Dendritic cell treated with granulocyte-macrophage colony-stimulating factor and Interleukin-4, amounts not matched to agents 40 ng/mL and 50 ng/mL, for 4 days (primary cell): ENCODE data around the gene KYAT1.
"Not testable (repeated sequence)": the region's sequence is repeated elsewhere in the genome, so short reads cannot be mapped to it uniquely, and the experiment has no call there.

ENCODE experiments used
- H3K27ac Mint-ChIP-seq: one replicate; pipeline ENCODE4 v1.8.0; 2022; ENCODE audit warnings: mild to moderate bottlenecking, mixed read lengths
- H3K27me3 Mint-ChIP-seq: one replicate; pipeline ENCODE4 v1.8.0; 2022; ENCODE audit warnings: mild to moderate bottlenecking, mixed read lengths
- H3K36me3 Mint-ChIP-seq: one replicate; pipeline ENCODE4 v1.8.0; 2022; ENCODE audit warnings: low read depth, mixed read lengths
- H3K4me1 Mint-ChIP-seq: one replicate; pipeline ENCODE4 v1.8.0; 2022; ENCODE audit warnings: low read depth, mixed read lengths
- H3K4me3 Mint-ChIP-seq: one replicate; pipeline ENCODE4 v1.8.0; 2022; ENCODE audit warnings: mild to moderate bottlenecking, moderate library complexity, mixed read lengths
- H3K9me3 Mint-ChIP-seq: one replicate; pipeline ENCODE4 v1.8.0; 2022; ENCODE audit warnings: mixed read lengths
- intact Hi-C: fragments of 100-400 bp; cut with micrococcal nuclease; formaldehyde crosslinking; loops from one replicate; pipeline ENCODE4 v1.15.0; 2022

KYAT1 gene

DNA sequence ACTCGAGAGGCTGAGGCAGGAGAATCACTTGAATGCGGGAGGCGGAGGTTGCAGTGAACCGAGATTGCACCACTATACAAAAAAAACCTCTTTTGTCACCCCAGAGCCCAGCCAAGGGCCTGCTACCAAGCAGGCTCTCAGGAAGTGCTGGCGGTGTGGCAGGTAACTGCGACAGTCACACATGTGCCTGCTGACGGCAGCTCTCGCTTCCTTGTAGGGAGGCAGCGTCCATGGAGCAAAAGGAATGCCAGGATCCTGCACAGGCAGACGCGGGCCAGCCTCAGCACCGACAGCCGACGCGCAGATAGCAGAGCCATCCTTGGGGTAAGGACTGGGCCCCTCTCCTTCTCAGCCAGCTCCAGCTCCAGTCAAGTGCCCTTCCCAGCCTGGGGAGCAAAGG, 4.0 kb upstream of the KYAT1 start:
- H3K4me1 Mint-ChIP-seq = peaks cover 56% of the 10 kb centered on the region

DNA sequence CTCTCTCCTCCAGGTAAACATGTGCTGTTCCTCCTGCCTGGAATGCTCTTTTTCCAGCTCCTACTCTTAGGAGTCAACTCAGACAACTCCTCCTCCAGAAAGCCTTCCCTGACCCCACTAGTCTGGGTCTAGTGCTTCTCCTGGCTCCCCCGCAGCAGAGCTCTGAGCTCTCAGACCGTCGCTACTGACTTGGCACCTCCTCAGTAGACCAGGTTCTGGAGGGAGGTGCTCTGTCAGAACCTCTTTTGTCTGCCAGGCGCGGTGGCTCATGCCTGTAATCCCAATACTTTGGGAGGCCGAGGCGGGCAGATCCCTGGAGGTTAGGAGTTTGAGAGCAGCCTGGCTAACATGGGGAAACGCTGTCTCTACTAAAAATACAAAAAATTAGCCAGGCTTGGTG, 3.6 kb upstream of the KYAT1 start:
- Mint-ChIP-seq H3K9me3 (no peaks in the 10 kb centered on the region), H3K27me3 (no peaks in the 10 kb centered on the region), H3K36me3 (peaks cover 65% of the 10 kb centered on the region), H3K4me1 (peaks cover 59% of the 10 kb centered on the region), H3K4me3 (no peak overlapping the region), H3K27ac (no peak overlapping the region)
- intact Hi-C loops = loop anchor here (10.0 kb wide), 1 partner anchor 59 kb away; the partner anchor contains the start of genes DOLK and NUP188

More for the DNA sequence above, 4.0 kb upstream of the KYAT1 start:
- peaks cover 70% of the 10 kb centered on the region for H3K36me3 Mint-ChIP-seq
- intact Hi-C loops = loop anchor here (10.0 kb wide), 1 partner anchor 59 kb away; the partner anchor contains the start of genes DOLK and NUP188
- no peak overlapping the region for H3K27ac Mint-ChIP-seq
- H3K4me3 Mint-ChIP-seq = no peak overlapping the region
- H3K9me3 Mint-ChIP-seq = no peaks in the 10 kb centered on the region
- no peaks in the 10 kb centered on the region for H3K27me3 Mint-ChIP-seq

DNA sequence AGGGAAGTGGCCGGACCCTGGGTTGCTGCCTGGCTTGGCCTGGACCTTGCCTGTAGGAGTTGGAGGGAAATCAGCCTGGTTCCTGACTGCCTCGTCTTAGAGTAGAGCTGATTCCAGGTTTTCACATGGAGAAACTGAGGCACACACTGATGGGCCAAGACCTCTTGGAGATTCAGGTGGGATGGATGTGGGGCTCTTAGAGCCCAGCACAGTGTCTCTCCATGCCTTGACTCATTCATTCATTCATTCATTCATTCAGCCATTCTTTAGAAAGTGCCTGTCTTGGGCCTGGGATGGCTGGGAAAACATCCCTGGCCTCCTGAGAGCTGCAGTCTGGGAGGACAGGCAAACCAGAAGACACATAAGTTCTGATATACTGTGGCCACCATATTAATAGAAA, 2.4 kb upstream of the KYAT1 start:
- peak overlapping the region; percentile 18 for H3K27ac Mint-ChIP-seq
- no peaks in the 10 kb centered on the region for H3K9me3 Mint-ChIP-seq
- H3K27me3 Mint-ChIP-seq = no peaks in the 10 kb centered on the region
- no peak overlapping the region for H3K4me3 Mint-ChIP-seq
- peaks cover 68% of the 10 kb centered on the region for H3K4me1 Mint-ChIP-seq
- intact Hi-C loops = loop anchor here (10.0 kb wide), 1 partner anchor 61 kb away; the partner anchor contains the start of genes DOLK and NUP188
- peaks cover 53% of the 10 kb centered on the region for H3K36me3 Mint-ChIP-seq

DNA sequence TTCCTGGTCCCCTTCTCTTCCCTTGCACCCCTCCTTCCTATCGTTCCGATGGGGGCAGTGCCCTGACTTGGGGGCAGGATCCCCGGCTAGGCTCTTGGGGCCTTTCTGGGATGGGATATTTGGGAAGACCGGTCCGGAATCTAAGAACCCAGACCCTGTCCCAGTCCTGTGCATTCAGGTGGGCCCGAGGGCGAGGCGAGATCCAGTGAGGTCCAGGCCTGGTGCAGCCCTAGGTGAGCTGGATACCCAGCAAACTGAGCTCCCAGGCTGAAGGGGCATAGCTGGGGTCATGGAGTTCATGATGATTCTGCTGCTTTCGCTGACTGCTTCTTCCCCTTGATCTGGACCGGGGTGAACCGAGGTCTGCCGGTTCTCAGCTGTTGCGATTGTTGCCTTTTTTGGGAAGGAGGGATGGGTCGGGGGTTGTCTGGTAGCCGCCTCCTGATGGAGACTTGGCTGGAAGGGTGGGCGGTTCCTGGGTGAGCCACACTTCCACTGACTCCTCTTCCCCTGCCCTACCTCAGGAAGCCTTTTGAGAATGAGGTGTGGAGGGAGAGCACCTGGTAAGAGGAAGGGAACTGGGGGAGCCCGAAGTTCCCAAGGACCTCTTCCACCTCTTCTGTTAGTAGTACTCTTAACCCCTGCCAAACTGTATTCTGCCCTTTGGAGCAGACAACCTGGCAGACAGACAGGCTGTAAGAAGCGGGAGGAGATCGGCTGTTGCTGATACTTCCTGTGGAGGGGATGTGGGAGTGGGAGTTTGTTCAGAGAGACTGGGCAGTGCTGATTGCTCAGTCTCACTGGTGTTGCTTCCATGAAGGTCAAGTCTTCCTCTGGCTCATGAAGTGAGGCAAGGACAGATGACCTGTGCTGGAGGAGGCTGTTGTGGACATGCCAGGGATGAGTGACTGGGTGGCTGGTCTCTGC, 1.2 kb upstream of the KYAT1 start:
- Mint-ChIP-seq H3K4me3 (peak overlapping the region; percentile 99), H3K4me1 (peaks cover 64% of the 10 kb centered on the region), H3K9me3 (no peaks in the 10 kb centered on the region), H3K27me3 (no peaks in the 10 kb centered on the region), H3K27ac (peak overlapping the region; percentile 96), H3K36me3 (peaks cover 41% of the 10 kb centered on the region)
- intact Hi-C loops = loop anchor here (10.0 kb wide), 1 partner anchor 62 kb away; the partner anchor contains the start of genes DOLK and NUP188

DNA sequence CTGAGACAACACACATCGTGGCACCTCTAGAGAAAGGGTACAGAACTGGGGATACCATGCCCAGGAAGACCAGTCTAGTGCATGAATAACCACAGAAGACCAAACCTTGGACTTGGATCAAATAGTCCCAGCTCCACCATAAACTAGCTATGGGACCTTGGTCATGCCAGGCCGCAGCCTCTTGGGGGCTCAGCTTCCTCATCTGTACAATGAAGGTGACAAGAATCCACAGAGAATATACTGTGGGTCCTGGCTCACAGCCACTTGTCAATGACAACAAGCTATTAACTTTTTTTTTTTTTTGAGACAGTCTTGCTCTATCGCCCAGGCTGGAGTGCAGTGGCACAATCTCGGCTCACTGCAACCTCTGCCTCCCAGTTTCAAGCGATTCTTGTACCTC, 3.9 kb downstream of the KYAT1 start:
- intact Hi-C loops = no loop called here
- no peaks in the 10 kb centered on the region for H3K27me3 Mint-ChIP-seq
- H3K27ac Mint-ChIP-seq = no peak overlapping the region
- no peak overlapping the region for H3K4me3 Mint-ChIP-seq
- H3K9me3 Mint-ChIP-seq = no peaks in the 10 kb centered on the region
- peaks cover 15% of the 10 kb centered on the region for H3K36me3 Mint-ChIP-seq
- peaks cover 44% of the 10 kb centered on the region for H3K4me1 Mint-ChIP-seq

DNA sequence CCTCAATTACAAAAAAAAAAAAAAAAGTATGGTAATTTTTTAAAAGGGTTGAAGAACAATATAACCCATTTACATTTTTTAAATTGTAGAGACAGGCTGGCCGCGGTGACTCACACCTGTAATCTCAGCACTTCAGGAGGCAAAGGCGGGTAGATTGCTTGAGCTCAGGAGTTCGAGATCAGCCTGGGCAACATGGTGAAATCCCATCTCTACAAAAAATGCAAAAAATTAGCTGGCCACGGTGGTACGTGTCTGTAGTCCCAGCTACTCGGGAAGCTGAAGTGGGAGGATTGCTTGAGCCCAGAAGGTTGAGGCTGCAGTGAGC, 10.8 kb downstream of the KYAT1 start:
- H3K9me3 Mint-ChIP-seq, H3K4me3 Mint-ChIP-seq, H3K27me3 Mint-ChIP-seq, intact Hi-C loops, H3K36me3 Mint-ChIP-seq, H3K27ac Mint-ChIP-seq: not testable (repeated sequence)
- H3K4me1 Mint-ChIP-seq = peaks cover 11% of the 10 kb centered on the region

DNA sequence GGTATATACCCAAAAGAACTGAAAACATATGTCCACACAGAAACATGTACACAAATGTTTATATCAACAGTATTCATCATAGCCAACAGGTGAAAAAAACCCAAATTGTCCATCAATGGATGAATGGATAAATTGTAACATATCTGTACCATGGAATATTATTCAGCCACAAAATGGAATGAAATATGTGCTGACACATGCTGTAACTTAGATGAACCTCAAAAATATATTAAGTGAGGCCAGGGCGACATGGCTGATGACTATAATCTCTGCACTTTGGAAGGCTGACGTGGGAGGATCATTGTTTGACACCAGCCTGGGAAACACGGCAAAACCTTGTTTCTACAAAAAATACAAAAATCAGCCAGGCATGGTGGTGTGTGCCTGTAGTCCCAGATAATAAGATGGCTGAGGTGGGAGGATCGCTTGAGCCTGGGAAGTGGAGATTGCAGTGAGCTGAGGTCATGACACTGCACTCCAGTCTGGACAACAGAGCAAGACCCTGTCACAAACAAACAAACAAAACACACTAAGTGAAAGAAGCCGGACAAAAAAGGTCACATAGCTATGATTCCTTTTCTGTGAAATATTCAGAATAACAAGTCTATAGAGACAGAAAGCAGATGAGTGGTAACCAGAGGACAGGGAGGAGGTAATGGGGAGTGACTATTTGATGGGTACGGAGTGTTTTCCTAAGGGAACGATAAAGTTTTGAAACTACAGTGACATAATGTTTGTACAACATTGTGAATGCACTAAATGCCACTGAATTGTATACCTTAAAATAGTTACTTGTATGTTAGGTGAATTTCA, 11.4 kb downstream of the KYAT1 start:
- no peak overlapping the region for H3K27ac Mint-ChIP-seq
- intact Hi-C loops = no loop called here
- H3K9me3 Mint-ChIP-seq = no peaks in the 10 kb centered on the region

DNA sequence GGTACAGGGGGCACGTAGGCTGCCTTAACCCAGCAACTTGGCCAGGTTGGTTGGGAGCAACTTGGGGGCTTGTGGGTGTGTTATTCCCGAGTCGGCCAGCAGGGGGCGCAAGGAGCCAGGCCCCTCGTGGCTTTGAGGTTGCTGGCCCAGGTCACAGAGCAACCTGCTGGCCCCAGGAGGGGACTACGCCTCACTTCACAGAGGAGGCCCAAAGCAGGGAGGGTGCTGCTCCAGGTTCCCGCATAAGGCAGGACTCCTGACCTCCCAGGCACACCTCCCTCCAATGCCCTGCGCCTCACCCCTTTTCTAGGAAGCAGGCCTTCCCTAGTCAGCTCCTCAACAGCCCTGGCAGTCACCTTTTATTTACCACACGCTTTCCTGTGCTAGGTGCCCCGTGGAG, 18.1 kb downstream of the KYAT1 start:
- no peaks in the 10 kb centered on the region for H3K27me3 Mint-ChIP-seq
- no peak overlapping the region for H3K27ac Mint-ChIP-seq
- H3K4me1 Mint-ChIP-seq = peaks cover 24% of the 10 kb centered on the region
- intact Hi-C loops = loop anchor here (1.0 kb wide), 1 partner anchor 65 kb away; no protein-coding TSS in a partner anchor
- H3K4me3 Mint-ChIP-seq = no peak overlapping the region
- no peaks in the 10 kb centered on the region for H3K36me3 Mint-ChIP-seq
- H3K9me3 Mint-ChIP-seq = no peaks in the 10 kb centered on the region

More for the DNA sequence above, 11.4 kb downstream of the KYAT1 start:
- H3K27me3 Mint-ChIP-seq = no peaks in the 10 kb centered on the region
- peaks cover 11% of the 10 kb centered on the region for H3K4me1 Mint-ChIP-seq
- H3K36me3 Mint-ChIP-seq = peaks cover 6% of the 10 kb centered on the region
- no peak overlapping the region for H3K4me3 Mint-ChIP-seq

DNA sequence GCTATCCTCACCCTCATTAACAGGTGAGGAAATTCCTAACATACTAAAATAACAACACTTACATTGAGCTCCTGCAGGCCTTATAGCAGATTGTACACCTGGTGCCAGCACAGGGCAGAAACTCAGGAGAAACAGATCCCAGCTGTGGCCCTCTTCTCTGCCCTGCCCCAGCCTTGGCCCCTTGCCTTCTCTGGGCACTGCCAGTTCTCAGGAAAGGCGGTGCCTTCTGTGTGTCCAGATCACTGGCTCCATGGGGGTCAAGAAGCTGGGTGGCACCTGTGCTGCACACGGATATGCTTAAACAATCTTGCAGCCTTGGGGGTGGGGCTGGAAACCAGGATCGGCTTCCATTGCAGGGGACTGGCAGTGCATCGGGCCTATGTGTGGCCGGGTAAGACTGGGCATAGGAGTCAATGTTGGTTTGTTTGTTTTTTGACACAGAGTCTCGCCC, 19.3 kb downstream of the KYAT1 start:
- no peaks in the 10 kb centered on the region for H3K27me3 Mint-ChIP-seq
- H3K4me1 Mint-ChIP-seq = peaks cover 24% of the 10 kb centered on the region
- no peak overlapping the region for H3K4me3 Mint-ChIP-seq
- intact Hi-C loops = no loop called here
- no peaks in the 10 kb centered on the region for H3K9me3 Mint-ChIP-seq
- H3K27ac Mint-ChIP-seq = peak overlapping the region; percentile 72
- H3K36me3 Mint-ChIP-seq = no peaks in the 10 kb centered on the region

DNA sequence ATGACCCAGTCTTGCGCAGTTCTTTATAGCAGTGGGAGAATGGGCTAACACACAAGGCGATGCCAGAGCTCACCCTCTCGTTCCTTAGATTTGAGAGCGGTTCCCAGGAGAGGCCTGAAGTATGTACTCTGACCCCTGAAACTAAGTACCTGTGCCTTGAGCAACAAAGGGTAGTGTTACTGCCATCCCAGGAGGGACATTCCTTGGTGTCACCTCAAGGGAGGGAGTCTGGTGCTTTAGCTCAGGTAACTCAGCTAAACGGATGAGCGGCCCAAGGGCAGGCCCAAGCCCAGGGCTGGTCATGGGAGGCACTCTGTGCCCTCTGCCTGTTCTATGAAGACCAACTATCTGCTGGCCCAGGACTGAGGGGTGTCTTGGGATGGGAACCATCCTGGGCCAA, 20.2 kb downstream of the KYAT1 start:
- no peak overlapping the region for H3K4me3 Mint-ChIP-seq
- H3K27me3 Mint-ChIP-seq = no peaks in the 10 kb centered on the region
- H3K9me3 Mint-ChIP-seq = no peaks in the 10 kb centered on the region
- peaks cover 24% of the 10 kb centered on the region for H3K4me1 Mint-ChIP-seq
- H3K27ac Mint-ChIP-seq = peak overlapping the region; percentile 72
- intact Hi-C loops = no loop called here
- H3K36me3 Mint-ChIP-seq = no peaks in the 10 kb centered on the region

DNA sequence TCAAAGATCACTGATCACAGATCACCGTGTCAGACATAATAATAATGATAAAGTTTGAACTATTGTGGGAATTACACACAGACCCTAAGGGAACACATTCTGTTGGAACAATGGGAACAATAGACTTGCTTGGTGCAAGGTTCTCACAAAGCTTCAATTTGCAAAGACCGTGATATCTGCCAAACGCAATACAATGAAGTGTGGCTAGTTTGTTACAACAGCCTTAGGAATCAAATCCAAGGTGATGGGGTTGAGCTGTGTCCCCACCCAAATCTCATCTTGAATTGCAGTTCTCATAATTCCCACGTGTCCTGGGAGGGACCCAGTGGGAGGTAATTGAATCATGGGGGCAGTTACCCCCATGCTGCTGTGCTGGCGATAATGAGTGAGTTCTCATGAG, 20.8 kb downstream of the KYAT1 start:
- Mint-ChIP-seq H3K27ac (peak overlapping the region; percentile 72), H3K36me3 (no peaks in the 10 kb centered on the region), H3K9me3 (no peaks in the 10 kb centered on the region), H3K4me1 (peaks cover 24% of the 10 kb centered on the region), H3K27me3 (no peaks in the 10 kb centered on the region), H3K4me3 (no peak overlapping the region)
- intact Hi-C loops = no loop called here

DNA sequence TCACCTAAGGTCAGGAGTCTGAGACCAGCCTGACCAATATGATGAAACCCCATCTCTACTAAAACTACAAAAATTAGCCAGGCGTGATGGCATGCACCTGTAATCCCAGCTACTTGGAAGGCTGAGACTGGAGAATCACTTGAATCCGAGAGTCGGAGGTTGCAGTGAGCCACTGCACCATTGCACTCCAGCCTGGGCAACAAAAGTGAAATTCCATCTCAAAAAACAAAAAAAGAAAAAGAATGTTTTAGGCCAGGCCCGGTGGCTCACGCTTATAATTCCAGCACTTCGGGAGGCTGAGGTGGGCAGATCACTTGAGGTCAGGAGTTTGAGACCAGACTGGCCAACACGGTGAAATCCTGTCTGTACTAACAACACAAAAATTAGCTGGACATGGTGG, 23.3 kb downstream of the KYAT1 start:
- H3K36me3 Mint-ChIP-seq, intact Hi-C loops, H3K4me3 Mint-ChIP-seq, H3K9me3 Mint-ChIP-seq, H3K27me3 Mint-ChIP-seq, H3K27ac Mint-ChIP-seq: not testable (repeated sequence)
- H3K4me1 Mint-ChIP-seq = peaks cover 19% of the 10 kb centered on the region

DNA sequence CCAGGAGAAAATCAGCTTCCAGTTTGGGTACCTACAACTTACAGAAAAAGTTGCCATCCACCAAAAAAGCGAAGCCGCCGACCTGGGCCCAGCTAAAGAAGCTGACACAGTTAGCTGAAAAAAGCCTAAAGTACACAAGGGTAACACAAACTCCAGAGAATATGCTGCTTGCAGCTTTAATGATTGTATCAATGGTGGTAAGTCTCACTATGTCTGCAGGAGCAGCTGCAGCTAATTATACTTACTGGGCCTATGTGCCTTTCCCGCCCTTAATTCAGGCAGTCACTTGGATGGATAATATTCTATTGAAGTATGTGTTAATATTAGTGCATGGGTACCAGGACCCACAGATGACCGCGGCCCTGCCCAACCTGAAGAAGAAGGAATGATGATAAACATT, 27.3 kb downstream of the KYAT1 start:
- intact Hi-C loops, H3K4me1 Mint-ChIP-seq, H3K27me3 Mint-ChIP-seq, H3K4me3 Mint-ChIP-seq, H3K27ac Mint-ChIP-seq, H3K36me3 Mint-ChIP-seq: not testable (repeated sequence)
- H3K9me3 Mint-ChIP-seq = peaks cover 17% of the 10 kb centered on the region

DNA sequence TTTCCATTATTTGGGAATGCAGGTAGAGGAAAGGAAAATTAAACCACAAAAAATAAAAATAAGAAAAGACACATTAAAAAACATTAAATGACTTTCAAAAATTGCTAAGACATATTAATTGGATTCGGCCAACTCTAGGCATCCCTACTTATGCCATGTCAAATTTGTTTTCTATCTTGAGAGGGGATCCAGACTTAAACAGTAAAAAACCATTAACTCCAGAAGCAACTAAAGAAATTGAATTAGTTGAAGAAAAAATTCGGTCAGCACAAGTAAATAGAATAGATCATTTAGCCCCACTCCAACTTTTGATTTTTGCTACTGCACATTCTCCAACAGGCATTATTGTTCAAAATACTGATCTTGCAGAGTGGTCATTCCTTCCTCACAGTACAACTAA, 29.1 kb downstream of the KYAT1 start:
- H3K4me1 Mint-ChIP-seq, H3K36me3 Mint-ChIP-seq, intact Hi-C loops, H3K27ac Mint-ChIP-seq, H3K4me3 Mint-ChIP-seq, H3K27me3 Mint-ChIP-seq: not testable (repeated sequence)
- peaks cover 17% of the 10 kb centered on the region for H3K9me3 Mint-ChIP-seq
